ENCODE data around the gene ATP8B3. TPM values are rescaled to one million over a fixed set of nuclear protein-coding genes. Genes with fewer than 3 reads are reported as not detected.

The ATP8B3 gene
- total and polyA plus RNA-seq, 9 of the 15 experiments (the other 6 are each of a cell fraction or from before 2014, with no cell fraction given) = 1.2 to 12.3 (median 3.8) TPM

DNA sequence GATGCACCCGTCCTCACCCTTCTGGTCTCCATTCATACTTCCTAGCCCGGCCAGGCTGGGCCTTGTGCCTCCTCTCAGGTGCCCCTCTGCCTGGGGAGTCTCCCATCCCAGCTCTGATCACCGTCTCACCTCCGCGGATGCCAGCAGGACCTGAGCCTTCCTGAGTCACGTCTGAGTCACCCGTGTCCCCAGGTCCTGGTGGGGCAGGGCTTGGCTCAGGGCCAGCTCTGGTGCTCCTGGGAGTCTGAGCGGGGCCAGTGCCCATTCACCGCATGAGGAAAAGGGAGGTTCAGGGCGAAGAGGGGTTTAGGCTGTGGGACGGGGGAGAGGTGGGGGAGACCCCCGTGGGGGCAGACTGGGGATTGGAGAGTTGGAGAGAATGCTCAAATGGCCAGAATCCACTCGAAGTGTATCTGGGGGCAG lies 593 bp downstream of the ATP8B3 start (continued):
- TF ChIP-seq SMC3 (conservative IDR thresholded peaks at IDR 0.05; ENCODE audit: insufficient read depth, low read depth, low read length) (no peak), SMARCE1 (IDR thresholded peaks at IDR 0.05) (peak; percentile 85), RBM17 (IDR thresholded peaks at IDR 0.05; ENCODE audit: borderline replicate concordance, low read depth, low read length) (no peak), ZBTB26 (CRISPR knock-in tag; IDR thresholded peaks at IDR 0.05) (no peak), POLR3G (IDR thresholded peaks at IDR 0.05; ENCODE audit: extremely low read depth, insufficient read length, insufficient replicate concordance) (no peak), ZNF518B (CRISPR knock-in tag; IDR thresholded peaks at IDR 0.05) (no peak), SAFB (IDR thresholded peaks at IDR 0.05; ENCODE audit: borderline replicate concordance, low read depth, low read length) (peak; percentile 43; the same call in 1 of the 2 replicates), CHCHD3 (CRISPR knock-in tag; IDR thresholded peaks at IDR 0.05) (no peak), MEF2D (tag; conservative IDR thresholded peaks at IDR 0.05; ENCODE audit: low read depth) (no peak), ZNF354B (CRISPR knock-in tag; IDR thresholded peaks at IDR 0.05) (no peak), ZZZ3 (IDR thresholded peaks at IDR 0.05) (no peak), TAF1 (IDR thresholded peaks at IDR 0.05; ENCODE audit: control insufficient read depth, extremely low read depth, insufficient read depth, low read length, severe bottlenecking) (no peak), ZNF699 (CRISPR knock-in tag; IDR thresholded peaks at IDR 0.05; ENCODE audit: insufficient replicate concordance) (no peak), HMG20B (CRISPR knock-in tag; IDR thresholded peaks at IDR 0.05) (no peak), FOS (IDR thresholded peaks at IDR 0.05; ENCODE audit: extremely low read depth, insufficient read length) (peak; percentile 45), ZNF764 (CRISPR knock-in tag; IDR thresholded peaks at IDR 0.05; ENCODE audit: low read depth) (no peak)
- TF ChIP-seq, protein P1, sequence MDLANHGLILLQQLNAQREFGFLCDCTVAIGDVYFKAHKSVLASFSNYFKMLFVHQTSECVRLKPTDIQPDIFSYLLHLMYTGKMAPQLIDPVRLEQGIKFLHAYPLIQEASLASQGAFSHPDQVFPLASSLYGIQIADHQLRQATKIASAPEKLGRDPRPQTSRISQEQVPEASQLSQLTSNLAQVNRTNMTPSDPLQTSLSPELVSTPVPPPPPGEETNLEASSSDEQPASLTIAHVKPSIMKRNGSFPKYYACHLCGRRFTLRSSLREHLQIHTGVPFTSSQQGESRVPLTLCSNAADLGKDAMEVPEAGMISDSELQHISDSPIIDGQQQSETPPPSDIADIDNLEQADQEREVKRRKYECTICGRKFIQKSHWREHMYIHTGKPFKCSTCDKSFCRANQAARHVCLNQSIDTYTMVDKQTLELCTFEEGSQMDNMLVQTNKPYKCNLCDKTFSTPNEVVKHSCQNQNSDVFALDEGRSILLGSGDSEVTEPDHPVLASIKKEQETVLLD (IDR thresholded peaks at IDR 0.05) = peak; percentile 77
- TF ChIP-seq, protein P2, sequence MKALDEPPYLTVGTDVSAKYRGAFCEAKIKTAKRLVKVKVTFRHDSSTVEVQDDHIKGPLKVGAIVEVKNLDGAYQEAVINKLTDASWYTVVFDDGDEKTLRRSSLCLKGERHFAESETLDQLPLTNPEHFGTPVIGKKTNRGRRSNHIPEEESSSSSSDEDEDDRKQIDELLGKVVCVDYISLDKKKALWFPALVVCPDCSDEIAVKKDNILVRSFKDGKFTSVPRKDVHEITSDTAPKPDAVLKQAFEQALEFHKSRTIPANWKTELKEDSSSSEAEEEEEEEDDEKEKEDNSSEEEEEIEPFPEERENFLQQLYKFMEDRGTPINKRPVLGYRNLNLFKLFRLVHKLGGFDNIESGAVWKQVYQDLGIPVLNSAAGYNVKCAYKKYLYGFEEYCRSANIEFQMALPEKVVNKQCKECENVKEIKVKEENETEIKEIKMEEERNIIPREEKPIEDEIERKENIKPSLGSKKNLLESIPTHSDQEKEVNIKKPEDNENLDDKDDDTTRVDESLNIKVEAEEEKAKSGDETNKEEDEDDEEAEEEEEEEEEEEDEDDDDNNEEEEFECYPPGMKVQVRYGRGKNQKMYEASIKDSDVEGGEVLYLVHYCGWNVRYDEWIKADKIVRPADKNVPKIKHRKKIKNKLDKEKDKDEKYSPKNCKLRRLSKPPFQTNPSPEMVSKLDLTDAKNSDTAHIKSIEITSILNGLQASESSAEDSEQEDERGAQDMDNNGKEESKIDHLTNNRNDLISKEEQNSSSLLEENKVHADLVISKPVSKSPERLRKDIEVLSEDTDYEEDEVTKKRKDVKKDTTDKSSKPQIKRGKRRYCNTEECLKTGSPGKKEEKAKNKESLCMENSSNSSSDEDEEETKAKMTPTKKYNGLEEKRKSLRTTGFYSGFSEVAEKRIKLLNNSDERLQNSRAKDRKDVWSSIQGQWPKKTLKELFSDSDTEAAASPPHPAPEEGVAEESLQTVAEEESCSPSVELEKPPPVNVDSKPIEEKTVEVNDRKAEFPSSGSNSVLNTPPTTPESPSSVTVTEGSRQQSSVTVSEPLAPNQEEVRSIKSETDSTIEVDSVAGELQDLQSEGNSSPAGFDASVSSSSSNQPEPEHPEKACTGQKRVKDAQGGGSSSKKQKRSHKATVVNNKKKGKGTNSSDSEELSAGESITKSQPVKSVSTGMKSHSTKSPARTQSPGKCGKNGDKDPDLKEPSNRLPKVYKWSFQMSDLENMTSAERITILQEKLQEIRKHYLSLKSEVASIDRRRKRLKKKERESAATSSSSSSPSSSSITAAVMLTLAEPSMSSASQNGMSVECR (CRISPR knock-in tag; IDR thresholded peaks at IDR 0.05) = 0 out of 2 replicates have a peak, but pooled peaks have one; percentile 8
